Heart left ventricle (tissue), 13 donors: Measurements from ENCODE around the gene CD164L2.

Experiments
- CTCF ChIP-seq, 12 donors: fragments of 200-600 bp; sonication (generic) in 4 of 12; IDR thresholded peaks; one replicate each; pipeline versions ENCODE4 v1.5.0 to v1.8.0; 2018 to 2022; ENCODE audit warnings: antibody characterized with exemption in 12 of 12, mild to moderate bottlenecking in 5 of 12
- POLR2A ChIP-seq, 2 donors: fragments of 450-650 bp; IDR thresholded peaks; one replicate each; pipeline ENCODE4 v1.6.1; 2017; ENCODE audit warnings: antibody characterized with exemption in 2 of 2, mild to moderate bottlenecking in 2 of 2, moderate library complexity in 2 of 2
- donor health status: ischemic (EF 13 %, LVEDD 7.1; RV severe dilation, severe dysfunction).
- donor health status: DM: no; HTN: yes; CAD: no.
- donor health status: DM: no; HTN: no; CAD: no.
- donor health status: ischemic (EF 25% LVEDD 6.9; RV normal size, moderate dysfunction).
- donor health status: ischemic (EF 25% LVEDD 5.7; RV mildly dilated, moderate dysfunction).
- donor health status: ischemic (EF 35%, LVEDD 5.7; RV mildly dilated, moderate dysfunction).
- donor health status: nonischemic (EF 11% LVEDD 7.7; RV severe dilation, severe dysfunction).
- donor health status: DM: yes; HTN: yes; CAD: no.
- donor health status: PGD.
- donor health status: ischemic (EF 29% LVEDD 5.4; RV normal size, mild dysfunction).
- donor health status: nonischemic (EF 23%, LVEDD 6.1; RV moderate dilation, normal function).

- TF ChIP-seq CTCF (IDR thresholded peaks at IDR 0.05): no peak
- no peak for TF ChIP-seq POLR2A (IDR thresholded peaks at IDR 0.05)
Measured at GRCh38 chr1:27356277-27356618, 26.9 kb downstream of the CD164L2 start.
